LNCaP clone FGC (cell line): Measurements from ENCODE around the gene THBD.

ENCODE experiments used
- DNase-seq: peaks from one replicate; pipeline ENCODE4 v3.0.0-alpha.2; 2011; ENCODE audit warnings: low read depth
- H3K4me3 ChIP-seq: 2 replicates; pipeline ENCODE4 v1.5.1; 2011; ENCODE audit warnings: mild to moderate bottlenecking, low read depth, low read length, control low read depth
- CTCF ChIP-seq: IDR thresholded peaks from 2 replicates; pipeline ENCODE4 v1.5.1; 2012; ENCODE audit warnings: mild to moderate bottlenecking; ENCODE audit not compliant: control insufficient read depth, insufficient read depth; ENCODE audit errors: extremely low read depth

THBD gene

GRCh38 chr20:23071398-23071797, 21.9 kb upstream of the THBD start:
- no peak for TF ChIP-seq CTCF
- no peak overlapping the region for H3K4me3 ChIP-seq
- no peak for DNase-seq

DNA sequence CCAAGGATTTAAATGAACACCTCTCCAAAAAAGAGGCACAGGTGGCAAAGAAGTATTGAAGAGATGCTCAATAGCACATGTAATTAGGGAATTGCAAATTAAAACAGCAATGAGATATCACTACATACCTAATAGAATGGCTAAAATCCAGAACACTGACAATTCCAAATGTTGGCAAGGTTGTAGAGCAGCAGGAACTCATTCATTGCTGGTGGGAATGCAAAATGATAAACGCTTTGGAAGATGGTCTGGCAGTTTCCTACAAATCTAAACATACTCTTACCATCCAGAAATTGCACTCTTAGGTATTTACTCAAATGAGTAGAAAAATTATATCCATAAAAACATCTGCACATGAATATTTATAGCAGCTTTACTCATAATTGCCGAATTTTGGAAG, 19.6 kb upstream of the THBD start:
- H3K4me3 ChIP-seq, result no peak overlapping the region
- TF ChIP-seq CTCF, result no peak
- no peak for DNase-seq

DNA sequence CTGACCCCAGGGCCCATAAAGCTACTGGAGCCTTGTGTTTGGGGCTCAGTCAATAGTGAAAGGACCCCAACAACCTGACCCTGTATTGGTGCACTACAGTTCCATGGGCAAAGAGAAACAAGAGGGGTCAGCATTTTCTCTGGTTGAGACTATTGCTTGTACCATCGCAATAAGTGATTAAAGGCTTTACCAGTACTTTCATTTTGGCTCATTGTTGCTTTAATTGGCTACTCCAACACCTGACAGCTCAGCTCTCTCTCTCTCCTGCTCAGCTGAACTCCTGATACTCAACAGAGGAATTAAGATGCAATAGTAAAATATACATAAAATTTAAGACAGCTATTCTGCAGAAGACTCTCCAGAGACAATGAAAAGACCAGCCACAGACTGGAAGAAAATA, 18.8 kb upstream of the THBD start:
- no peak for DNase-seq
- no peak overlapping the region for H3K4me3 ChIP-seq
- TF ChIP-seq CTCF, result no peak

- H3K4me3 ChIP-seq, result no peak overlapping the region
- no peak for TF ChIP-seq CTCF
- DNase-seq, result no peak
Observed at GRCh38 chr20:23066772-23067171, 17.3 kb upstream of the THBD start.

DNA sequence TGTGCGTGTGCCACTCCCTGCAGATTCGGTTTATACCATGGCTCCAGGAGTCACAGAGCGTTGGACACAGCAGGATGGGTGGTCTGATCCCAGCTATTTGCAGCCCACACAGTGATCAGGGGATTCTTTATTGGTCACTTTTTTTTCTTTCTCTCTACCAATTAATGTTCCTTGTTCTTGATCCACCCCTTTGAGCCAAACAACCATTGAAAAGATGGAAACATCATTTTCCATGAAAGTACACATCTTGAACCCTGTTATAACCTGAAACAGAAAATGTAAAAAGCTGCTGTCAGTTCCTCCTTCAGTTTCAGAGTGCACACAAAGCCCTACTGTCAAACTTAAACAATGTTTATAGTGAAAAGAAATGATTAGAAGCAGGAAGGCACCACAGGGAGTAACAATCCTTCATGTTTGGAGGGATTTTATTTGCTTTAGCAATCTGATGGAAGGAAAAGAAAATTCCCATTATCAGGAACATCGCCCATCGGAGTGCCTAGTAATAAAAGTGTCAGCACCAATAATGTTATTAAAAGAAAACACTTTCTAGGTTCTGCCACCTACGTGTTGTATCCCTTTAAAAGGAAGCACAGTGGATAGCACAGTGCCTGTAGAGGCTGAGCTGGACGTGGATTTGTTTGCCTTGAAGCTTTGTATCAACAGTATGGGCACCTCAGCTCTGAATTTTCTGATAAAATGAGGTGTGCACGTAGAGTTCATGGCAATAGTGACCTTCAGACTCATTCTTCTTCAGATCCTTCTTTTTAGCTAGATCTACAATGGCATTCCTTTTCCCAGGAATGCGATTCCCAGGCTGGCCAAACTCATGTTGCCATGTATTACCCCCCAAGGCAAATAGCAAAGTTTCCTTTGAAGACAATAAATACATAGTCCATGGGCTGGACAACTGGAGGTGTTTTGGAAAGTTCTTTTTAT, 16.1 kb upstream of the THBD start:
- no peak for TF ChIP-seq CTCF
- H3K4me3 ChIP-seq, result no peak overlapping the region
- DNase-seq, result no peak

DNA sequence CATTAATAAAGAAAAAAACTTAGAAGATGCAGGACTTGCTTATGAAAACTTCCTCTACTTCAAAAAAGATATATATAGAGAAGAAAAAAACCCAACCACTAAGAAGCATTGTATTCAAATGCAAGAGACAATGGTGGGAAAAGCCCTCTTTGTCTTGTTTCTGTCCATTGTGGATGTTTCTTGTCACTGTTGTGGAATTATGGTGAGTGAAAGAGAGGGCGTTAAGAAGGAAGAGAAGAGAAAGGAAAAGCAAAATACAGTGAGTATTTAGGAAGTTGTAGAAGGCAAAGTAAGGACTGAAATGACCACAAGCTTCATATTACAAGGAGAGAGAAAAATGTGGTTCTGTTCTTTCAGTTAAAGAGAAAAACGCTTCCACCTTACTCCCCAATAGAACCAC, 14.1 kb upstream of the THBD start:
- no peak for DNase-seq
- no peak overlapping the region for H3K4me3 ChIP-seq
- TF ChIP-seq CTCF, result no peak

GRCh38 chr20:23063168-23063567, 13.7 kb upstream of the THBD start:
- H3K4me3 ChIP-seq, result no peak overlapping the region
- no peak for TF ChIP-seq CTCF
- no peak for DNase-seq
